Occipital lobe (tissue), 2 donors: ENCODE data around the gene PCSK4. TPM values are rescaled to one million over a fixed set of nuclear protein-coding genes. Genes with fewer than 3 reads are reported as not detected.

Experiments used
- DNase-seq: peaks from one replicate; lab custom pipeline; 2025; lab: John Stamatoyannopoulos, UW
- total RNA-seq: library from RNA; depleted of rRNA; stranded (reverse); fragments of >200 nt; gene quantifications from one replicate; pipeline ENCODE4 v1.2.3, GENCODE V29; 2014

PCSK4 gene
- total RNA-seq, 1 donor from 2014 or later = 1.7 TPM

DNA sequence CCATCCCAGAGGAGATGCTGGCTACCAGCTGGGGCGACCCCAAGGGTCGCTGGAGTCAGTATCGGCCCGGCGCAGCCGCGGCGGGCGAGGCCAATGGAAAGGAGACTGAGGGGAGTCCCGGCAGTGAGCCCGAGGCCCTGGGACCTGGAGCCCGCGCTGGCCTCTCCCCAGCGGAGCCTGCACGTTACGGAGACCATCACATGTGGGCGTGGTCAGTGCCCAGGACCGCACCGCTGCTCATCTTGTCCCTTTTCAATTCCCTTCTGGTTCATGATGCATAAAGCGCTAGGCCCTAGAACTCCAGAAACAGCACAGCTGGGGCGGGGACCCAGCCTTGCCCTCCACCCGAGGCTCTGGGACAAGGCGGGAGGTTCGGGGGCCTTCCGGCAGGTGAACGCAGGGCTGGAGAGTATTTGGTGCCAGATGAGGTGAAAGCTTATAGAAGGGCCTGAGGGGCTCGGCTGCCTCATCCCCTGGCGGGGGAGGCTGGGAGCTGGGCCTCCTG is 19.1 kb downstream of the PCSK4 start:
- no peak for DNase-seq

- no peak for DNase-seq
Measured at GRCh38 chr19:1470305-1471009, 19.7 kb downstream of the PCSK4 start.

- DNase-seq = no peak
Measured at GRCh38 chr19:1470055-1470304, 20.2 kb downstream of the PCSK4 start.

- DNase-seq = no peak
Measured at GRCh38 chr19:1469255-1470054, 20.7 kb downstream of the PCSK4 start.

GRCh38 chr19:1468821-1469254 is 21.3 kb downstream of the PCSK4 start:
- DNase-seq = no peak

DNA sequence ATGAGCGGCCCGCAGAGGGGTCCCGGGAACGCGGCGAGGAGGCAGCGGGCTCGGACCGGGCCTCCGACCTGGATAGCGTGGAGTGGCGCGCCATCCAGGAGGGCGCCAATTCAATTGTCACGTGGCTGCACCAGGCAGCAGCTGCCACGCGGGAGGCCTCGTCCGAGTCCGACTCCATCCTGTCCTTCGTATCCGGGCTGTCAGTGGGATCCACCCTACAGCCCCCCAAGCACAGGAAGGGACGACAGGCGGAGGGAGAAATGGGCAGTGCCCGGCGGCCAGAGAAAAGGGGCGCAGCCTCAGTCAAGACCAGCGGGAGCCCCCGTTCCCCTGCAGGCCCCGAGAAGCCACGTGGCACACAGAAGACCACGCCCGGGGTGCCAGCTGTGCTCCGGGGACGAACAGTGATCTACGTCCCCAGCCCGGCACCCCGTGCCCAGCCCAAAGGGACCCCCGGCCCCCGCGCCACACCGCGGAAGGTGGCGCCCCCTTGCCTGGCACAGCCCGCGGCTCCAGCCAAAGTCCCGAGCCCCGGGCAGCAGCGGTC is 21.8 kb downstream of the PCSK4 start:
- no peak for DNase-seq

GRCh38 chr19:1467490-1468273 is 22.5 kb downstream of the PCSK4 start:
- DNase-seq = no peak

DNA sequence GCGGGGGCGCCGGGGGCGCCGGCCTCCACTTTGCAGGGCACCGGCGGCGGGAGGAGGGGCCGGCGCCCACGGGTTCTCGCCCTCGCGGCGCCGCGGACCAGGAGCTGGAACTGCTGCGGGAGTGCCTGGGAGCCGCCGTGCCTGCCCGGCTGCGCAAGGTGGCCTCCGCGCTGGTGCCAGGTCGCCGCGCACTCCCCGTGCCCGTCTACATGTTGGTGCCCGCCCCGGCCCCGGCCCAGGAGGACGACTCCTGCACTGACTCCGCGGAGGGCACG is 23.0 kb downstream of the PCSK4 start:
- DNase-seq = no peak

DNA sequence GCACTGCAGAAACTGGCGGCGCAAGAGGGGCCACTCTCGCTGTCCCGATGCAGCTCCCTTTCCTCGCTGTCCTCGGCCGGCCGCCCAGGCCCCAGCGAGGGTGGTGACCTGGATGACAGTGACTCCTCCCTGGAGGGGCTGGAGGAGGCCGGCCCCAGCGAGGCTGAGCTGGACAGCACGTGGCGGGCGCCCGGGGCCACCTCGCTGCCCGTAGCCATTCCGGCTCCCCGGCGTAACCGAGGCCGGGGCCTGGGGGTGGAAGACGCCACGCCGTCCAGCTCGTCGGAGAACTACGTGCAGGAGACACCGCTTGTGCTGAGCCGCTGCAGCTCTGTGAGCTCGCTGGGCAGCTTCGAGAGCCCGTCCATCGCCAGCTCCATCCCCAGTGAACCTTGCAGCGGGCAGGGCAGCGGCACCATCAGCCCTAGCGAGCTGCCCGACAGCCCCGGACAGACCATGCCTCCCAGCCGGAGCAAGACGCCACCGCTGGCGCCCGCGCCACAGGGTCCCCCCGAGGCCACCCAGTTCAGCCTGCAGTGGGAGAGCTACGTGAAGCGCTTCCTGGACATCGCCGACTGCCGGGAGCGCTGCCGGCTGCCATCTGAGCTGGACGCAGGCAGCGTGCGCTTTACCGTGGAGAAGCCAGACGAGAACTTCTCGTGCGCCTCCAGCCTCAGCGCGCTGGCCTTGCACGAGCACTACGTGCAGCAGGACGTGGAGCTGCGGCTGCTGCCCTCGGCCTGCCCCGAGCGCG is 23.5 kb downstream of the PCSK4 start:
- no peak for DNase-seq

- no peak for DNase-seq
Measured at GRCh38 chr19:1466018-1466460, 24.1 kb downstream of the PCSK4 start.

DNA sequence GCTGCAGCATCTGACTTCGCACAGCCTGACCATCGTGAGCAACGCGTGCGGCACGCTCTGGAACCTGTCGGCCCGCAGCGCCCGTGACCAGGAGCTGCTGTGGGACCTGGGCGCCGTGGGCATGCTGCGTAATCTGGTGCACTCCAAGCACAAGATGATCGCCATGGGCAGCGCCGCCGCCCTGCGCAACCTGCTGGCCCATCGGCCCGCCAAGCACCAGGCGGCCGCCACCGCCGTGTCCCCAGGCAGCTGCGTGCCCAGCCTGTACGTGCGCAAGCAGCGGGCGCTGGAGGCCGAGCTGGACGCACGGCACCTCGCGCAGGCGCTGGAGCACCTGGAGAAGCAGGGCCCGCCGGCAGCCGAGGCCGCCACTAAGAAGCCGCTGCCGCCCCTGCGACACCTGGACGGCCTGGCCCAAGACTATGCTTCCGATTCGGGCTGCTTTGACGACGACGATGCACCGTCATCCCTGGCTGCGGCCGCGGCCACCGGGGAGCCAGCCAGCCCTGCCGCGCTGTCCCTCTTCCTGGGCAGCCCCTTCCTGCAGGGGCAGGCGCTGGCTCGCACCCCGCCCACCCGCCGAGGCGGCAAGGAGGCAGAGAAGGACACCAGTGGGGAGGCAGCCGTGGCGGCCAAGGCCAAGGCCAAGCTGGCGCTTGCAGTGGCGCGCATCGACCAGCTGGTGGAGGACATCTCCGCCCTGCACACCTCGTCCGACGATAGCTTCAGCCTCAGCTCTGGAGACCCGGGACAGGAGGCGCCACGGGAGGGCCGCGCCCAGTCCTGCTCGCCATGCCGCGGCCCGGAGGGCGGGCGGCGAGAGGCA is 24.7 kb downstream of the PCSK4 start:
- DNase-seq = no peak

DNA sequence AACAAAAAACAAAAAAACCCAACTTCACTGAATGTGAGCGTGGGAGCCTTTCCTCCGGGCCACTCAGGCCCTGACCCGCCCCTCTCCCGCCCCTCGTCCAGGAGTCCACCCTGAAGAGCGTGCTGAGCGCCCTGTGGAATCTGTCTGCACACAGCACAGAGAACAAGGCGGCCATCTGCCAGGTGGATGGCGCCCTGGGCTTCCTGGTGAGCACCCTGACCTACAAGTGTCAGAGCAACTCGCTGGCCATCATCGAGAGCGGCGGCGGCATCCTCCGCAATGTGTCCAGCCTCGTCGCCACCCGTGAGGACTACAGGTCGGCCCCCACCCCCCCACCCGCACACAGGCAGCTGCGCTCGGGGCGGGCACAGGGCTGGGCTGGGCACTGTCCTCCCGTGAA is 28.3 kb downstream of the PCSK4 start:
- no peak for DNase-seq

- no peak for DNase-seq
Measured at GRCh38 chr19:1460033-1460995, 29.8 kb downstream of the PCSK4 start.

DNA sequence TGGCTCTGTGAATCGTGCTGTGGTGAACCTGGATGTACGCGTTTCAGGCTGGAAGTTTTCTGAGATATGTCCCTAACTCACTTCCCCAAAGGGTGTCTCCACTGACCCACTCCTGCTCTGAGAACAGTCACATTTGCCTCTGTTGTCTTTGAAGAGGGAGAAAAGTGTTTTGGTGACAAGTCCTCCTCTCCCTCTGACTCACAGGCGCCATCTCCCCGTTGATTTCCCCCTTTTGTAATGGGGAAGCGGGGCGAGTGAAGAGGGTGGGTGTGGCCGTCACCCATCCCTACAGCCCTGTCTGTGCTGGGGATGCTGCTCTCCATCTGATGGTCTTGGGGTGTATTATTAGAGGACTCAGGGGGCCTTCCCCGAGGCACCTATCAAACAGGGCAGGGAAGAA is 30.7 kb downstream of the PCSK4 start:
- no peak for DNase-seq

- DNase-seq = no peak
Measured at GRCh38 chr19:1457892-1458291, 32.3 kb downstream of the PCSK4 start.

DNA sequence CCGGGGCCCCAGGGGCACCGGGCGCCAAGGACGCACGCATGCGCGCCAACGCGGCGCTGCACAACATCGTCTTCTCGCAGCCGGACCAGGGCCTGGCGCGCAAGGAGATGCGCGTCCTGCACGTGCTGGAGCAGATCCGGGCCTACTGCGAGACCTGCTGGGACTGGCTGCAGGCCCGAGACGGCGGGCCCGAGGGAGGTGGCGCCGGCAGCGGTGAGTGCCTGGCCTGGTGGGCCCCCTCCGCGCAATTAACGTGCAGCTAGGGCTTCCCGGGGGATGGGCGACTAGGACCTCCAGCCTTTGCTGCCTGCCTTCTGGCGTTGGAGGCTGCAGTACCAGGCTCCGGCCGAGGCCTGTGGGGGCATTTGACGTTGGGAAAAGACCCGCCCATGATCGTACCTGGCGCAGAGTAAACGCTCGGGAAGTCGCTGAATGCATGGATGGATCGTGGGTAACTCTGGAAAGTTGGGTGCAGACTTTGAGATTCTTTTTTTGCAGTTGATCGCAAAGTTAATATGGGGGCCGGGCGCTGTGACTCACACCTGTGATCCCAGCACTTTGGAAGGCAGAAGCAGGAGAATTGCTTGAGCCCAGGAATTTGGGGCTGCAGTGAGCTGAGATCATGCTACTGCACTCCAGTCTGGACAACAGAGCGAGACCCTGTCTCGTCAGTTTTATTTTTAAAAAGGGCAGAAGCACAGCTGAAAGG is 33.0 kb downstream of the PCSK4 start:
- no peak for DNase-seq

- no peak for DNase-seq
Measured at GRCh38 chr19:1456121-1456900, 33.8 kb downstream of the PCSK4 start.
